ENCODE results near the gene AFDN. TPM values are rescaled to one million over a fixed set of nuclear protein-coding genes. Genes with fewer than 3 reads are reported as not detected.

The AFDN gene
- total RNA-seq, 1 donor from 2014 or later, result 357 TPM

- no peak overlapping the region for H3K4me3 ChIP-seq
- peak overlapping the region; percentile 87 for H3K27ac ChIP-seq
- H3K36me3 ChIP-seq, result no peaks in the 10 kb centered on the region
- H3K27me3 ChIP-seq, result no peaks in the 10 kb centered on the region
- peaks cover 38% of the 10 kb centered on the region for H3F3A ChIP-seq (ENCODE audit: low read depth)
- Mint-ChIP-seq H3K4me1 (peaks cover 12% of the 10 kb centered on the region), H3K9me3 (peaks cover 17% of the 10 kb centered on the region), H3K4me3 (no peak overlapping the region), H3K27me3 (ENCODE audit: insufficient read depth, low read depth) (peaks cover 4% of the 10 kb centered on the region), H3K27ac (no peak overlapping the region), H3K36me3 (peaks cover 6% of the 10 kb centered on the region)
- H3K9me3 ChIP-seq (ENCODE audit: low read depth), result no peaks in the 10 kb centered on the region
- DNase-seq (ENCODE audit: low spot score), result peak; percentile 61
- no peak overlapping the region for H3K9ac ChIP-seq
- peak overlapping the region; percentile 22 for H3K4me2 ChIP-seq
- TF ChIP-seq EZH2phosphoT487 (IDR thresholded peaks at IDR 0.05), result no peak
- peaks cover 16% of the 10 kb centered on the region for H3K4me1 ChIP-seq
- no peaks in the 10 kb centered on the region for H4K20me1 ChIP-seq (ENCODE audit: low read depth)
- H2AFZ ChIP-seq (replicated peaks), result peak overlapping the region; percentile 86
- no peaks in the 10 kb centered on the region for H3K79me2 ChIP-seq (ENCODE audit: low read depth)
Measured at GRCh38 chr6:167979436-167980139, 152.9 kb downstream of the AFDN start.

- no peak overlapping the region for H3K4me3 Mint-ChIP-seq
- H3K27ac ChIP-seq, result no peak overlapping the region
- no peak overlapping the region for H3K4me3 ChIP-seq
- peaks cover 8% of the 10 kb centered on the region for H3K36me3 Mint-ChIP-seq
- no peak overlapping the region for H3K9ac ChIP-seq
- no peak overlapping the region for H2AFZ ChIP-seq (replicated peaks)
- TF ChIP-seq CTCF (IDR thresholded peaks at IDR 0.05) (no peak), EZH2phosphoT487 (IDR thresholded peaks at IDR 0.05) (no peak), EZH2 (IDR thresholded peaks at IDR 0.05) (no peak)
- peaks cover 28% of the 10 kb centered on the region for H3F3A ChIP-seq (ENCODE audit: low read depth)
- no peaks in the 10 kb centered on the region for H3K27me3 ChIP-seq
- no peak overlapping the region for H3K27ac Mint-ChIP-seq
- H3K79me2 ChIP-seq (ENCODE audit: low read depth), result no peaks in the 10 kb centered on the region
- no peak for DNase-seq (ENCODE audit: low spot score)
- no peaks in the 10 kb centered on the region for H3K36me3 ChIP-seq
- no peaks in the 10 kb centered on the region for H4K20me1 ChIP-seq (ENCODE audit: low read depth)
- no peak overlapping the region for H3K4me2 ChIP-seq
- peaks cover 8% of the 10 kb centered on the region for H3K27me3 Mint-ChIP-seq (ENCODE audit: insufficient read depth, low read depth)
- no peaks in the 10 kb centered on the region for H3K9me3 ChIP-seq (ENCODE audit: low read depth)
- H3K4me1 ChIP-seq, result peaks cover 16% of the 10 kb centered on the region
- peaks cover 21% of the 10 kb centered on the region for H3K9me3 Mint-ChIP-seq
- H3K4me1 Mint-ChIP-seq, result peaks cover 14% of the 10 kb centered on the region
Measured at GRCh38 chr6:167980911-167981580, 154.3 kb downstream of the AFDN start.

- Histone ChIP-seq H3K27me3 (no peaks in the 10 kb centered on the region), H3K9me3 (ENCODE audit: low read depth) (no peaks in the 10 kb centered on the region), H3K36me3 (no peaks in the 10 kb centered on the region), H3K4me2 (no peak overlapping the region), H3K79me2 (ENCODE audit: low read depth) (no peaks in the 10 kb centered on the region), H3K27ac (no peak overlapping the region), H3K4me3 (no peak overlapping the region), H3F3A (ENCODE audit: low read depth) (peaks cover 28% of the 10 kb centered on the region), H4K20me1 (ENCODE audit: low read depth) (no peaks in the 10 kb centered on the region), H3K4me1 (peaks cover 16% of the 10 kb centered on the region), H3K9ac (no peak overlapping the region), H2AFZ (replicated peaks) (no peak overlapping the region)
- peaks cover 14% of the 10 kb centered on the region for H3K4me1 Mint-ChIP-seq
- H3K4me3 Mint-ChIP-seq, result no peak overlapping the region
- TF ChIP-seq EZH2phosphoT487 (IDR thresholded peaks at IDR 0.05) (no peak), CTCF (IDR thresholded peaks at IDR 0.05) (no peak), EZH2 (IDR thresholded peaks at IDR 0.05) (no peak)
- H3K36me3 Mint-ChIP-seq, result peaks cover 8% of the 10 kb centered on the region
- peaks cover 25% of the 10 kb centered on the region for H3K9me3 Mint-ChIP-seq
- H3K27me3 Mint-ChIP-seq (ENCODE audit: insufficient read depth, low read depth), result peaks cover 9% of the 10 kb centered on the region
- DNase-seq (ENCODE audit: low spot score), result no peak
- H3K27ac Mint-ChIP-seq, result no peak overlapping the region
Measured at GRCh38 chr6:167981916-167982462, 155.3 kb downstream of the AFDN start.

Data from neural progenitor cell (in vitro differentiated cells).